CD4-positive, alpha-beta T cell treated with Interferon alpha-2 for 1 hour (primary cell): ENCODE data around the gene PTPRN2.

Source experiments
- DNase-seq, 2 donors: peaks; one replicate each; pipeline ENCODE4 v3.0.0-alpha.2; 2020 to 2022

Gene PTPRN2

GRCh38 chr7:158376146-158376838, 211.3 kb downstream of the PTPRN2 start:
- DNase-seq, result peak in 1 of 2 donors; percentile 18

- DNase-seq, result no peak
Measured at GRCh38 chr7:158375034-158375433, 212.6 kb downstream of the PTPRN2 start.

DNA sequence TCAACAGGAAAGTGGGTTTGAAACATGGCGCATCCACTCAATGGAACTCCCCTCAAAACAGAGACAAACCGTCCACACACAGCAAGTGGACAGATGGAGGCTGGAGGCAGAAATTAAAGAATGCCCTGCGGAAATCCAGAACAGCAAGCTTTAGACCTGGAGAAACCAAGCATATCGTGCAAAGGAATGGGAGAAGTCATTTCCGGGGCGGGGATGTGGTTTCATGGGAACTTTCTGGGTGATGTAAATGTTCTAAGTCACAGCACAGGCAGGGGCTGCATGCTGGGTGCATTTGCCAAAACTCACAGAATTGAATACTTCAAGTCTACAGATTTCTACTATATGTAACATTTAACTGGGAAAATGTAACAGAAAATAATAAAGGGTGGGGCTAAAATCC, 213.0 kb downstream of the PTPRN2 start:
- DNase-seq, result no peak

DNA sequence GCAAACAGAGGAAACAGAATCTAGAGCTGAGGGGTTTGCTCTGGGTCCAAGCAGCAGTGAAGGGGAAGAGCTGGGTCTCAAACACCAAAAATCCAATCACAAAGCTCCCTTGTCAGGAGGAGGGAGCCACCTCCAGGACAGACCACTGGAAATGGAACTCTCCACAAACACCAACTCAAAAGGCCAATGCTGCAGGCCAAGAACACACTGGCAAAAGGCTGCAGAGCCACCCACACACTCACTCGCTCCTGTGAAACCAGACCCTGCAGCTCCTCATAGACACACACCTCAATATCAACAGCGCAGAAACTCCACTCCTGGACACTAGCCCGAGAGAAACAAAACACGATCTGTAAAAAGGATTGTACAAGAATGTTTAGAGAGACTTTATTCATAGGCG, 213.5 kb downstream of the PTPRN2 start:
- DNase-seq, result no peak

DNA sequence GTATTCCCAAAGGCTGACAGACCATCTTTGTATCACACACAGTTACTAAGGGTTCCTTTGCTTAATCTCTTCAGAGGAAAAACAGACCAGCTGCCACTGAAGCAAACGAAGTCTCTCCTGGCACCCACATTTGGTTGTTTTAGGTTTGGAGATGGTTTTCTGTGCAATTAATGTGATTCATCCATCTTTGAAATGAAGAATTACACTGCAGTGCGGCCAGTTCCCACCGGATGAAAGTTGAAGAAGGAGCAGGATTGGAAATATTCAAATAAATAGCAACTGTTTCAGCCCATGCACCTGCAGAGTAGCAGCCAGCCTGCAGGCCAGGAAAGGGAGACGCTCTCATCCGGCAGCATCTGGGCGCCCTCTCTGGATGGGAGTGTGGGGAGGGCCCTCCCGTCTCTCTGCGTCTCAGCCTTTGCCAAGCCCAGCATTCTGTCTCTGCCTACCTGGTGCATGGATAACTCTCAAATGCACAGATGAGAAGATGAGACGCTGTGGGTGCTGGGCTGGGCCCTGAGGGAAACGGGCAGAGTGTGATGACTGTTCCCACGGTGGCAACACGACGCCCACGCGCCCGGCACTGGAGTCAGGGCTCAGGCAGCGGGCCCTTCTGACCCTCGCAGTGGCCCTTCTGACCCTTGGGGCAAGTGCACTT, 214.0 kb downstream of the PTPRN2 start:
- no peak for DNase-seq

DNA sequence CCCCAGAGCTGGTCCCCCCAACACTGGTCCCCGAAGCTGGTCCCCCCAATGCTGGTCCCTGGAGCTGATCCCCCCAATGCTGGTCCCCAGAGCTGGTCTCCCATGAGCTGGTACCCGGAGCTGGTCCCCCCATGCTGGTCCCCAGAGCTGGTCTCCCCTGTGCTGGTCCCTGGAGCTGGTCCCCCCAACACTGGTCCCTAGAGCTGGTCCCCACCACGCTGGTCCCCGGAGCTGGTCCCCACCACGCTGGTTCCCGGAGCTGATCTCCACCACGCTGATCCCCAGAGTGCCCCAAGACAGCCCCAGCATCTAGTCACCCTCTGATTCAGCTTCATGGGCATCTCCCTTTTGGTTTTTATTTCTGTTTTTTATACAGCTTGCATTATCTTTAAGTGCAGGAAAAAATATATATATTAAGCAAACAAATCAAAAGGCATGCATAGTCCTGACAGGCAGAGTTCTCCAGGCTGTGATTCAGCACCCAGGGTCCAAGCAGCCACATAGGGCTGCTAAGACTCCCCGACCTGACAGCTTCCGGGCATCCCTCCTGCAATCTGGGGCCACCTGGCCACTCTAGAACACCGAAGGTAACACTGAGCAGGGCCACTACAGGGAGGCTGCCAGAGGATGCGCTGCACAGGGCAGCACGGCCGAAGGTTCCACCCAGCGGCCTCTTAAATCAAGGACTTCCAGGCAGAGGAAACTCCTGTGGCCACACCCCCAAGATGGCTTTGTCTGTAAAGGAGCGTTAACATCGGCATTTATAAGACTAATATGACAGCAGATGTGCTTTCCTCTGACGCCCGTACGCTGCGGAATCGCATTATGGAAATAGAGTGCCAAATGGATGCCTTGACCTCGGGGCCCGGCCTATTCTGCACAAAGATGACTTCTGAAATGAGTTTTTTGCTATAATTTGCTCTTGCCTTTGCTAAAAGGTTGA, 215.0 kb downstream of the PTPRN2 start:
- no peak for DNase-seq

DNA sequence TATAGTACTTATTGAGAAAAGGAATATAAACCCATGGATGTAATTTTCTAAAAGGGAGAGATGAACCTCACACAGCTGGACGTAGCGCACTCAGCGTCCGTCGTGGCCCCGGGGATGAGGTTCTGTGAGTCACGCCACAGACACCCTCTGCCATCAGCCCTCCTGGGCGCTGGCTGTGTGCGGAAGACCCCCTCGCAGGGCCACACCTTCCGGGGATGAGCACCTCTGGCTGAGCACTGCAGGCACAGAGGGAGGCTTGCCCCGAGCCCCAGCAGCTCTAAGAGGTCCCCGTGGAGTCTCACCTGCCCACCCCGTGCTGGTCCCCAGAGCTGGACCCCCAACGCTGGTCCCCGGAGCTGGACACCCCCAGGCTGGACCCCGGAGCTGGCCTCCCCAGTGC, 215.8 kb downstream of the PTPRN2 start:
- DNase-seq, result no peak

DNA sequence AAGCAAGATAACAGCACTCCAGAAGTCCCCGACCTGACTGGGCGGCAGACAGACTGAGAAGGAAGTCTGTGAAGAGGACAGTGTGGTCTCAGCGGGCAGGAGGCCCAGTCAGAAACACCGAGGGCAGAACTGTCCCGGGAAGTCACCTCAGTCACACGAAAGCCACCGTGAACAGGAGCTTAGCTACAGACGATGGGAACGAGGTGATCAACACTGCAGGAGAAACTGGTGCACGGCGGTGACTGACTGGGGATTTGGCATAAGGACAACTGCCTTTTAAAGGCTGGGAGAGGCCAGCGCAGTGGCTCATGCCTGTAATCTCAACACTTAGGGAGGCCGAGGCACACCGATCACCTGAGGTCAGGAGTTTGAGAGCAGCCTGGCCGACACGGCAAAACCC, 217.8 kb downstream of the PTPRN2 start:
- no peak for DNase-seq

GRCh38 chr7:158369290-158369689, 218.3 kb downstream of the PTPRN2 start:
- no peak for DNase-seq

DNA sequence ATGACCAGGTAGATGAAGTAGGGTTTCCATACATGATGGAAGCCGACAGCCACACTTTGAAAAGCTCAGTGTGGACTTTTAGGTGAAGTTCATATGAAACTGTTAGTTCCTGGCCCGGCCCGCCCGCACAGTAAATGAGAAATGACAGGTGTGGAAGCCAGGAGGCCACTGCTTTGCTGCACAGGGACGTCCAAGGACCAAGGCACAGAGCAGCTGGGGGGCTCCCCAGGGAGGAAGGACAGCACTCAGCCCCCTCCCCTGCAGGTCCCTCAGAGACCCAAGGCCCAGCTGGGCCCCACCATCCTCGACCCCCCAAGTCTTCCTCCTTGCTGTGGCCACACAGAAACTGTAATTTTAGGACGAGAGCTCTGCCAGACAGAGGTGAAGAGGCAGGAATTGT, 219.2 kb downstream of the PTPRN2 start:
- no peak for DNase-seq

DNA sequence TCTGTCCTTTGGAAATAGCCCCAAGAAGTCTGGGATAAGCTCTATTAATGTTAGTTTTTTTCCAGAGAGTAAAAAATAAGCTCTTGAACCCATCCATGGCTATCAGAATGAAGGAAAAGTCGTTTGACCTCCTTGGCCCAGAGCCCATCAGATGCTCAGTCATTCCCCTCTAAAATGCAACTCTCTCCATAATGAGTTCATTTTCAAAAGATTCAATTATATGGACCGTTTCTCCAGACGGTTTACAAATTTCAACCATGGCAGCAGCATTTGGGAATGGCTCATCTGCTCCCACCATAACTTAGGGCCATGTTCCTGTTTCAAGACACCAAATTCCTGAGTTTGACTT, 220.0 kb downstream of the PTPRN2 start:
- no peak for DNase-seq

DNA sequence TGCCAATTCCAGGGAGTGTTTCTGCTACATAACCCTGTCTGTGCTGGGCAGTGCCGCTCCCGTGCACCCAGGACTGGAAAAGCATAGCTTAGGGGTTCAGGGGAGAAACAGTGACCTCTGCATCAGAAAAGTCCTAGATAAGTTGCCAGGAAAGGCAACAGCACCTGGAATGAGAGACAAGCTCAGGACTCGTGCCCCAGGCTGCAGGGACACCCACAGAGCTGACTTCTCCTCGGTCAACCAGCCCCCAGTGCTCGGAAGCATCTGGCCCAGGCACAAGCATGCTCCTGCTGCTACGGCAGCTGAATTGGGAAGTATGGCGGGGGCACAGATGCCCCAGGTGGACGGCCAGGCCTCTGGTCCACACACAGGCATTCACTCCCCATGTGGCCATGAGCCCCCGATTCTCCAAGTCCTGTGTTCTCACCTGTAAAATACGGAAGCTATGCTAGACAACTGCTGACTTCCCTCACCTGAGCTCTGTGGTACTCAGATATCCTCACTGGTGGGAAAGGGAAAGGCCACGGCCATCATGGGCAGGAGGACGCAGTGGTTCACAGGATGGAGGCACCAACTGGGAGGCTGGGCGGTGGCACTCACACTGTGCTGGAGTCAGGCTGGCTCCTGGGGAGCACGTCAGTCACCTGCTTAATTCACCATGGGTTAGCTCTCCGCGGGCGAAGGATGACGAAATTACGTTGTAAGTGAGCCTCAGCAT, 220.5 kb downstream of the PTPRN2 start:
- no peak for DNase-seq

DNA sequence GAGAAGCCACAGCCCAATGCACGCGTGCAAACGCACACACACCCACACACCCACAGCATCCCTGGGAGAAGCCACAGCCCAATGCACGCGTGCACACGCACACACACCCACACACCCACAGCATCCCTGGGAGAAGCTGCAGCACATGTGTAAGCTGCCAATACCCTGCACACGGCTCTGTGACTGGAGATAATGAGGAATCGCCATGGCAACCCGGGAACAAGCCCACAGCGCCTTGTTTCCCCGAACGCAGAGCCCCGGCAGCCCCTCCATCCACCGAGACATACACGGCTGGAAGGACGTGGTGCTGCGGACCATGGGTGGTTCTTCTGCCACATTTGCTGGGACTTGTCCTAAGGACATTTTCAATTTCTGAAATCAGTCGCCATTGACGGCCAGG, 221.3 kb downstream of the PTPRN2 start:
- no peak for DNase-seq

DNA sequence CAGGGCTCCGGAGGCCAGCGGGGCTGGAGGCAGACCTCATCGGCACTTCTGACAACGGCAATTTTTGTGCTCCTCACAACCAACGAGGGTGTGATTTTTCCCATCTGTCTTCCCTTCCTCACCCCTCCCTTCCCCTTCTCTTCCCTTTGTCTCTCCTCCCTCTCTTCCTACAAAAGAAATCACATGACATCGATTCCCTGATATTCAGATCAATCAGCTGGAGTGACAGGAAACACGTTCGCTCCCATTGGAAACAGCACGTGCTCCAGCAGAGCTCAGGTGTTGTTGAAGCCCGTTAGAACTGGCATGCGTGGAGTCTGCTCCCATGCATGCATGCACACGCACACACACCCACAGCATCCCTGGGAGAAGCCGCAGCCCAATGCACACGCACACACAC, 222.4 kb downstream of the PTPRN2 start:
- DNase-seq, result no peak

DNA sequence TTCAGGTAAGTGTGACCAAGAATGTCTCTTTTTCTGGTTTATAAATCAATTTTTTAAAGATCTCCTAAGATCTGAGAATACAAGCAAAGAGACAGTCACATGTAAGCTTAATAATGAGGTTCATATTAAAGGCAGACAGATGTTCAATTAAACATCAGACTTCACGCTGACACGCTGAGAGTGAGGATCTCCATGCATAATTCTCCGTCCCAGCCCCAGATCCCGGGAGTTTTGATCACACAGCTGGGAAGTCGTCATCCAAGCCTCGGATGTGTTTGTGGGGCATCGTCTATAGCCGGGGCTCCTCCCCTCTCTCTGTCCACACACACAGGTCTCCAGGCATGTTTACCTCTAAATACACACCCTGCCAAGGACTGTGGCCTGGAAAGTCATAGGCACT, 223.2 kb downstream of the PTPRN2 start:
- no peak for DNase-seq

DNA sequence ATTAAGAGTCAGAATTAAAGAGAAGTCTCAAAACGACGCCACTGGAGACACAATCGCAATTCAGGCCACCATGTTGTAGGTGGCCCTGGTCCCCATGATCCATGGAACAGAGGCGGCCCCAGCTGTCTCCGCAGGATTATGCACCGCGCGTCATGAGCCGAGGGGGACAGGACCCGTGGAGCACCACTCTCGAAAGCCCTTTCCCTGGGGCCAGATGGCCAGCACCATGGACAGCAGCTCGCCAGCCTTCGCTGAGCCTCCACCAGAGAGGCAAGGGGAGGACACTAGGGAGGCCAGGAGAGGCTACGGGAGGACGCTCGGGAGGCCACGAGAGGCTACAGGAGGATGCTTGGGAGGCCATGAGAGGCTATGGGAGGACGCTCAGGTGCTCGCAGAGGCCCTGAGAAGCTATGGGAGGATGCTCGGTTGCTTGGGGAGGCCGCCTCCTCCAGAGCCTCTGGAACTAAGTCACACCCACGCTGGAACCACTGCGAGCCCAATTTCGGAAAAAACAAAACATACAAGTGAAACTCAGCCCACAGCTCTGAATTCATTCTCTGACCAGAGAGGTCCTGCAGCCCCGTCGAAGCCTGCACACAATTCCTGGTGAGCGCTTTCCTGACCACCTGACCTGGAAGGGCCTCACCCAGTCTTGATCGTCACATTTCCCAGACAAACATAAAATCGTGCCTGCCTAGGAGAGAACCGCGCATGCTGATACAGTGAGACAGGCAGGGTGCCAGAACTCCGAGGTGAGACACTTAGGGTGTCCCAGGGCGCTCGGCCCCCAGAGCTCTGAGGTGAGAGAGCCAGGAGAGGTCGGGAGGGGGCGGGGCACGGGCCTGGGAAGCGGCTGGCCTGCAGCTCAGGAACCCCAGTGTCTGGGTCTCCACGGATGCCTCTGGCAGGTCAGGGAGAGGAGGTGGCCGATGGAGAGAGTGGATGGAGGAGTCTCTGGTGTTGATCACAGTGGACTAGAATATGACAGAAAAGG, 224.4 kb downstream of the PTPRN2 start:
- DNase-seq, result no peak

DNA sequence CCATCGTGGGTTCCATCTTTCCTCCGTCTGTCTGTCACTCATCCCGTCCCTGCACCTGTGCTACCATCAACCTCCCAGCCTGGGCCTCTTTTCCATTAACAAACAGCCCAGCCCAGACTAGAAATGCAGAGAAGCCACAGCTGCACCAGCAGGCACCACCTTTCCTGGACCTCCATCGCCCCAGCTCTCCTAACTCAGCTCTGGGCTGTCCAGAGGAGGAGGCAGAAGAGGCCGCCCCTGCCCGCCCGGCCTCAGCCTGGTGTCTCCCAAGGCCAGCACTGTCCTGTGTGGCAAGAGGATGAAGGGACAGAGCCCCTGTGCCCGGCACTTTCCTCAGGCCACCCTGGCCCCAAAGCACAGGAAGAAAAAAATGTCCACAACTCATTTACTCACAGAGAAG, 225.6 kb downstream of the PTPRN2 start:
- no peak for DNase-seq

- no peak for DNase-seq
Measured at GRCh38 chr7:158361326-158361946, 226.2 kb downstream of the PTPRN2 start.

DNA sequence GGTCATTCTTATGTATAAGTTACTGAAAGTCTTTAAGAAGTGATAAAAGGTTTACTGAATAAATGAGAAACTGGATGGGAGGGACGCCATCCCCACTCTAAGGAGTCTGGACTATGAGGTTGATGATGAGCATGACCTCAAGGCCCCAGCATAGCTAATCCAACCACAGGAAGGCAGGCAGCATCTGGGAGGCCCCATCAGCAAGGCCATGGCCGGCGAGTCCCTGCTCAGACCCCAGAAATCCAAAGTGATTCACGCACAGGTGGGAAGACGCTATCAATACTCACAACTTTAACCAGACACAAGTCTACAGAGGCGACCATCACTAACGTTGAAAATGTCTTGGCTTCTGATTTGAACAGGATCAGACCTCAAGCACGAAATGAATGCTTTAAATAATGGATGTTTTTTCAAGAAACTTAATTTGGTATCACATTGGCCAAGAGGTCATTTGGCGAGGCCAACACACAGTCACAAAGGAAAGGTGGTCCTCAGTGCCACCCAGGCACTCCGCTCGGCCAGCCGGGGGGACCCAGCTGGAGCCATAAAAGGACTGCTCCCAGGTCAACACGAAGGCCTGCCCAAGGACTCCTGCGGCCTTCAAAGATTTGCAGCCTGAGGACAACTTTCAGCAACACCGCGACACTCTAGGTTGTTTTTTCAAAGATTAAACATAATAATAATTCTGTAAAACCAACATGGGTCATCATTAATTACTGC, 228.5 kb downstream of the PTPRN2 start:
- no peak for DNase-seq
